GM08714 (cell line): ENCODE data around the gene ANK2.

ENCODE experiments used
- H3K4me3 ChIP-seq: fragments of 200-500 bp; sonication (Bioruptor generic); 2 replicates; pipeline ENCODE4 v1.5.1; 2014; ENCODE audit warnings: mild to moderate bottlenecking, low read length, inconsistent platforms
- ZNF274 ChIP-seq: IDR thresholded peaks from 2 replicates; pipeline ENCODE4 v1.6.1; 2012; ENCODE audit warnings: mild to moderate bottlenecking, low read depth, low read length

Gene ANK2

GRCh38 chr4:113049421-113050370, at the start of gene ANK2:
Gene ANK2, plus strand, starts transcription at chr4:113049653. Its CDS starts 76 bp downstream, at chr4:113049729.
- no peak for TF ChIP-seq ZNF274
- no peak within 1 kb of the TSS for H3K4me3 ChIP-seq

- TF ChIP-seq ZNF274: no peak
- H3K4me3 ChIP-seq: no peak overlapping the region
Measured at GRCh38 chr4:113003841-113004240, 45.6 kb upstream of the ANK2 start.

- TF ChIP-seq ZNF274: no peak
- no peak overlapping the region for H3K4me3 ChIP-seq
Measured at GRCh38 chr4:113004655-113005054, 44.8 kb upstream of the ANK2 start.

DNA sequence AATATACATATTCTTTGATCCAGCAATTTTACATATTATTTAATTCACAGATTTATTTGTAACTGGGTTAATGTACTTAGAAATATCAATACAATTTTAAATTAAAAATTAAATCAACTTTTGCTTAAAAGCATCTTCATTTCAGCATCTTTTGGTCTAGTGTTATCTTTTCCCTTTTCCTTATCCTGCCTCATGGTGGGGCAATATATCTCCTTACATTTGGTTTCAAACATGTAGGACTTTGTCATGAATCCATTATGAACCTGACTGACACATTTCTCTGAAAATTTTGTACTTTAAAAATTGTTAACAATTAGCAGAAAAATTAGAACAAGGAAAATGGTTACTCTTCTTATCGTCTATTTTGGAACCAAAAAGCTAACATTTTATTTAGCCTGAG, 42.8 kb upstream of the ANK2 start:
- TF ChIP-seq ZNF274: no peak
- no peak overlapping the region for H3K4me3 ChIP-seq

- no peak overlapping the region for H3K4me3 ChIP-seq
- no peak for TF ChIP-seq ZNF274
Measured at GRCh38 chr4:113007151-113007550, 42.3 kb upstream of the ANK2 start.

DNA sequence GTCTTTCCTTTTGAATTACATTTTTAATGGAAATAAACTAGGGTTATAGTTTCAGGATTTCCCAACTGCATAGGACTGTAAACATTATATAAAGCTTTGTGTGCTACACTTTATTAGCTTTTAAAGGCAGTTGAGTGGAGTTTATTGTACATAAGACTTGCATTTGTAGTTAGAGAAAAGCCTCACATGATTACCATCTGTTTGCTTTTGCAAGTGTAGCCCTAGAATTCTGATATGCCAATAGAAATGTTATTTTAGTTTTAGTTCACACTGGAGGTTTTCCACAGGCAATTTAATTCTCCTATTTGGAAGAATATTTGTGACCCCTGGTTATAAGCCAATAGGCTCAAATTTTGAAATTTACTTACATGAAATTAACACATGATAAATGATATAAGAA, 41.3 kb upstream of the ANK2 start:
- no peak overlapping the region for H3K4me3 ChIP-seq
- TF ChIP-seq ZNF274: no peak

DNA sequence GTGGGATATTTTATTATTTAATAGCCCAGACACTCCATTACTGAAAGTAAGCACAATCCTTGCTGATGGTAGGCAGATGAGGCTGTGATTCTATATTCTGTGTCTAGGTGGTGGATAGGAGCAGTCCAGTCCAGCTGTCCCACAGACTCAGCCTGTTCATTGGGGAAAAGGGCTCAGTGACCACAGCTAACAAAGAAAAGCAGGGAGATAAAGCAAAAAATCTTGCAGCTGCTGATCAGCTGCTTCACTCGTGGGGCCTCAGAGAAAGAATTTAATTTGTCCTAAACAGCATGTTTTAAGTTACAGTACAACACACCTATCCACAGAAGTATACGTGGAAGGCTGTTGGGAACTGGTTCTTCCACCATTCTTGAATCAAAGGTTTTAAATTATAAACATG, 40.7 kb upstream of the ANK2 start:
- TF ChIP-seq ZNF274: no peak
- H3K4me3 ChIP-seq: no peak overlapping the region

DNA sequence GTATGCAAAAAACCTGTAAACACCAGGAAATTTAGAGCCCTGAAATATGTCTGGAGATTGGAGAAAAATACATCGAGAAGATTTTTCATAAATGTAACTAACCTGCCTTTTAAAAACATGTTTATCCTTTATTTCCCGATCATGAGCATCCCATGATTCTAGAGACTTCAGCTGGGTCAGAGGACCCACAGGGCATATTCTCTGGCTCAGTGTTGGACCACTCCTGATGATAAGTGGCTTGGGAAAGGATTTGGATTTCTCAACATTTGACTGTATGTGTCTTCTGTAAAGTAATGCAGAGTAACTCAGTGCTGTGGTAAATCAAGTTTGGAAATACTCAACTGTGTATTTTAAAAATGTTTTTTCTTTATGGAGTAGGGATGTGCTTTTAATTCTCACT, 40.0 kb upstream of the ANK2 start:
- no peak overlapping the region for H3K4me3 ChIP-seq
- no peak for TF ChIP-seq ZNF274

DNA sequence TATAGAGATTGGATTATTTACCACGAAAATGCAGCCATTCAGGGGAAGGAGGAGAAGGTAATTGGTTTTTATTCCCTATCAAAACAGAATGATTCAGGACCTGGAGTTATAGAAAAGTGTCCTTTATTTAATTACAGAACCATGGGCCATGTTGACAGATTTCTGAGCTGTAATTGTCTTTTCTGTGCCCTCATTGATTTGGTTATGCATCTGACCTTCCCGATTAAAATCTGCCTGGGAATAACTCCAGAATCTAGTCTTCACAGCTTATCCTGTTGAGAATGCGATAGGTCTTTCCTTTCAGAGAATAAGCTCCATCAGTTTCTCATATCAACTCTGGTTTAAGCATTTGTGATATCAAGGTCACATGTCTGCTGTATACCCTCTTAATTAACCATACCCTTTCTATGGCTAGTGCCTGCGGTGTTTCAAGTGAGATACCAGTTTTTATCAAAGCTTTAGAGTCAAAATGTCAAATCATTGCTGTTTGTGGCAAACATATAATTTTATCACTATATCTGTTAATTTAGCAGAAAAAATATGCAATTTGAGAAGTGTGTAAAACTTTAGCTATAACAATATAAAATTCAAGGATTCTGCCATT, 37.2 kb upstream of the ANK2 start:
- no peak for TF ChIP-seq ZNF274
- H3K4me3 ChIP-seq: no peak overlapping the region

DNA sequence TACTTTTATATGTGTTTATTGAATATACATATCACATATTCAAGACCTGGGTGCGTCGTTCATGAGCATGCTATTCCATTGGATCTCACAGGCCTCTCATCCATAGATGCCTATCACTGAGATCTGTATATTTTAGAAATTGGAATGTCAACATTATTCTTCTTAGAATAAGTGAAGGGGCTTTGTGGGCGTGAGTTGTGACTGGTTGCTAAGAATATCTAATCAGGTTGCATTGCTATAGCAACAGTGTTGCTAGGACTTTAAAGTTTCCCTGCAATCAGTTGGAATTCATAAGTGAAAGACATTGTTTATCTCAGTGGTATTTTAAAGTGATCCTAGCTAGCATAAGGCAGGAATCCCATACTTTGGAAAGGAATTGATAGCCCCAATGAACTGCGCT, 36.7 kb upstream of the ANK2 start:
- TF ChIP-seq ZNF274: no peak
- H3K4me3 ChIP-seq: no peak overlapping the region

DNA sequence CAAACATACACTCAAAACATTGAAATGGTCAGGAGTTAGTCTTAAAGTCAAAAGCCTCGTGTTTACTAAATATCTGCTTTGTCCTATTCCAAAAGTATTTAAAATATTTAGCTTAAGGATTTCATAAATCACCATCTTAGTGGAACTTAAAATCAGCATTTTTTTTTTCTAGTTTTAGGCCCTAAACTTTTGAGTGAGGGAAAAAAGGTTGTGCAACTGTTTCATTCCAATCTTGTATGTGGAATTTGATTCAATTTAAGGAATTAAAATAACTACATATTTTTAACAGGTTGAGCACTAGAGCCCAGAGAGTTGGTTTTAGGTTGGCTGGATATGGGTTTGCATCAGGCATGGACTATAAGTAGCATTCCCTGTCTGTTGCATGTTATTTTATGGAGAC, 35.7 kb upstream of the ANK2 start:
- TF ChIP-seq ZNF274: no peak
- H3K4me3 ChIP-seq: no peak overlapping the region

DNA sequence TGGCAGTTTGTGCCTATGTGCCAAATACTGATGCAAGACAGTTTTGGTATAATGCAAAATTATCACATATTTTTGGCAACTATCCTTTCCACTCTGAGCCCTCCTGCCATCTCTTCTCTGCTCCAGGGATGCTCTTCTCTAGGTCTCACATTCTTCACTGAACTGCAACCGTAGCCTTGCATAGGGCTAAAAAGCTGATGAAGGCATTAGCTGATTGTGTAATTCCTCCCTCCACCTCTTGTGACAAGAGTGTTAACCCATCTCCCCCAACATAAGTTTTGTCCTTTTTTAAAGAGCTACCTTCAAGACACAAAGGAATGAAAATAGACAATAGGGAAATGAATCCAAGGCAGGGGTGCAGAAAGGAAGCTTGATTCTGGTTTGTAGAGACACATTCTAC, 33.1 kb upstream of the ANK2 start:
- TF ChIP-seq ZNF274: no peak
- no peak overlapping the region for H3K4me3 ChIP-seq

GRCh38 chr4:113020966-113021365, 28.5 kb upstream of the ANK2 start:
- no peak for TF ChIP-seq ZNF274
- H3K4me3 ChIP-seq: no peak overlapping the region

DNA sequence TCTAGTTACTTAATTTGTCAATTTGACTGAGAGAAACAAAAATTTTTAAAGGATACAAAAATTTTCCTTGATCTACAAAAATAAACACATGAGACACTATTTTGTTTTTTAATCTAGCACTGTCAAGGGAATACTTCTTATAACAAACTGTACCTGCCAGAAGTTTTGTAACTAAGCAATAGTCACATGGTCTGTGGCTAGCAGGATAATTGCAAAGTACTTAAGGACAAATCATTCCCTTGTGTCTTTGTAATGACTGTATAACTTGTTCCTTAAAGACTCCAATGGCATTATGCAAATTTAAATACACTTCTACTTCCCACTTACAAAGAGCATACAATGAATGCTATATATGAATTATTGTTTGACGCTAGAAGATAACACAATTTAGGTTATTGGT, 25.1 kb upstream of the ANK2 start:
- no peak overlapping the region for H3K4me3 ChIP-seq
- no peak for TF ChIP-seq ZNF274

GRCh38 chr4:113025416-113025815, 24.0 kb upstream of the ANK2 start:
- no peak for TF ChIP-seq ZNF274
- no peak overlapping the region for H3K4me3 ChIP-seq
